IMR-90 (cell line): ENCODE measurements around the gene DLGAP4.

ENCODE experiments used
- BHLHE40 ChIP-seq: fragments of 150-350 bp; IDR thresholded peaks from 2 replicates; pipeline ENCODE4 v1.6.1; 2016; ENCODE audit warnings: mild to moderate bottlenecking, low read depth, low read length
- CEBPB ChIP-seq: IDR thresholded peaks from 2 replicates; pipeline ENCODE4 v1.6.1; 2012; ENCODE audit warnings: low read depth, low read length, improper control_type of control experiment
- CHD1 ChIP-seq: IDR thresholded peaks from 2 replicates; pipeline ENCODE4 v1.6.1; 2012; ENCODE audit warnings: low read depth, low read length, improper control_type of control experiment
- CTCF ChIP-seq: conservative IDR thresholded peaks from 2 replicates; pipeline ENCODE4 v1.5.1; 2012; ENCODE audit warnings: mild to moderate bottlenecking, low read depth, low read length, improper control_type of control experiment
- FOS ChIP-seq: fragments of 150-350 bp; IDR thresholded peaks from 2 replicates; pipeline ENCODE4 v1.6.1; 2016; ENCODE audit warnings: low read depth, low read length
- MAFK ChIP-seq: IDR thresholded peaks from 2 replicates; pipeline ENCODE4 v1.6.1; 2012; ENCODE audit warnings: low read depth, low read length, improper control_type of control experiment
- MAZ ChIP-seq: IDR thresholded peaks from 2 replicates; pipeline ENCODE4 v1.6.1; 2012; ENCODE audit warnings: low read depth, mild to moderate bottlenecking, low read length, improper control_type of control experiment, moderate library complexity, borderline replicate concordance
- MXI1 ChIP-seq: IDR thresholded peaks from 2 replicates; pipeline ENCODE4 v1.6.1; 2012; ENCODE audit warnings: low read depth, mild to moderate bottlenecking, low read length, moderate library complexity, borderline replicate concordance
- POLR2A ChIP-seq: IDR thresholded peaks from 2 replicates; pipeline ENCODE4 v1.6.1; 2012; ENCODE audit warnings: mild to moderate bottlenecking, low read depth, low read length
- RCOR1 ChIP-seq: IDR thresholded peaks from 2 replicates; pipeline ENCODE4 v1.6.1; 2012; ENCODE audit warnings: mild to moderate bottlenecking, low read length, improper control_type of control experiment; ENCODE audit not compliant: insufficient replicate concordance
- RFX5 ChIP-seq: IDR thresholded peaks from 2 replicates; pipeline ENCODE4 v1.8.0; 2012; ENCODE audit warnings: low read depth, mild to moderate bottlenecking, low read length, moderate library complexity
- SMC3 ChIP-seq: fragments of 150-350 bp; IDR thresholded peaks from 2 replicates; pipeline ENCODE4 v1.6.1; 2016; ENCODE audit warnings: low read depth, mild to moderate bottlenecking, antibody characterized with exemption, low read length, moderate library complexity
- USF2 ChIP-seq: fragments of 150-350 bp; IDR thresholded peaks from 2 replicates; pipeline ENCODE4 v1.6.1; 2017; ENCODE audit warnings: mild to moderate bottlenecking, antibody characterized with exemption, low read length, low read depth

GRCh38 chr20:36563374-36563773, 257.2 kb downstream of the DLGAP4 start:
- TF ChIP-seq CTCF = no peak
- no peak for TF ChIP-seq MXI1
- TF ChIP-seq POLR2A = no peak
- TF ChIP-seq MAFK = no peak
- no peak for TF ChIP-seq RFX5
- TF ChIP-seq BHLHE40 = no peak
- no peak for TF ChIP-seq USF2
- no peak for TF ChIP-seq FOS
- no peak for TF ChIP-seq CEBPB
- no peak for TF ChIP-seq RCOR1
- no peak for TF ChIP-seq CHD1
- no peak for TF ChIP-seq MAZ
- TF ChIP-seq SMC3 = no peak
